ENCODE data around the gene ESYT2. TPM values are rescaled to one million over a fixed set of nuclear protein-coding genes. Genes with fewer than 3 reads are reported as not detected.

ESYT2 gene
- total RNA-seq, 1 experiment from 2014 or later = 37.5 TPM

DNA sequence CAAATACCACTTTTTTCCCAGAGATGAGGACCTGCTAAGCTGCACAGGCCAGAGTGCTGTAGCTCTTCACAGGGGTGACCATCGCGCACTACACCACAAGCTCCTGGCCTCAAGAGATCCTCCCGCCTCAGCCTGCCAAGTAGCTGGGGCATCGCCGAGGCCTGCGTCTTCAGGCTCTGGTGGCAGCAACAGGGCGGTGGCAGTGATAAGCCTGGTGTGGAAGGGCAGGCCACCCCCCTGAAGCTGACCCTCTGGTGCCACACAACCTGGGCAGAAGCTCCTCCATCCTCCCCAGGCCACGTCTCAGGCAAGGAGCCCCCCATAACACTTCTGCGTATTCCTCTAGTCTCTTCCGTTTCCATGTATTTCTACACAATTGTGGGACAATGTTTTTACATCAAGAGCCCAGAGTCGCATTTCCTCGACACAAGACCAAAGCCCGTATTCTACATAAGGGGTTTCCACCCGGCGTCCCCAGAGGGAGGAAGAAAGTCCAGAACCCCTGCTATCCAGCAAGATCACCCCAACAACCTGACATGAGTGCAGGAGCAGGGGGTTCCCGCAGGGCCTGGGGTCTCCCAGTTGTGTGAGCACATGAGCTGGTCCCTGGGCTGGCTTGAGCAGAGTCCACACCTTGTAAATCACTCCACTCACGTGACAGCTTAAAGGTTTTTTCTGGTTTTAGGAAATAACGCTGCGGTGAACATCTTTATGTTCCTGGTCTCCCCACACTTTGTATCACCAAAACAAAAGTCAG is 87.1 kb downstream of the ESYT2 start:
- H3K4me3 ChIP-seq (ENCODE audit: low read depth, low read length, poor library complexity, severe bottlenecking) = no peak overlapping the region
- no peaks in the 10 kb centered on the region for H3K27me3 ChIP-seq (replicated peaks; ENCODE audit: insufficient read depth, low read depth, low read length, poor library complexity)
- no peak for DNase-seq (ENCODE audit: low spot score)
- intact Hi-C loops (cut with micrococcal nuclease; ENCODE audit: unreplicated experiment) = no loop called here
- H3K27ac ChIP-seq (ENCODE audit: low read depth, low read length, poor library complexity, severe bottlenecking) = no peak overlapping the region
- H3K9me3 ChIP-seq (ENCODE audit: low read depth, low read length, poor library complexity, severe bottlenecking) = no peaks in the 10 kb centered on the region
- BruUV-seq (replicated peaks) = no TSS peak
- no peak for TF ChIP-seq CTCF (conservative IDR thresholded peaks at IDR 0.05; ENCODE audit: low read depth, low read length)
- H3K36me3 ChIP-seq (ENCODE audit: insufficient read depth, low read length, poor library complexity, severe bottlenecking) = peaks cover 10% of the 10 kb centered on the region
- ChIA-PET POLR2A (ENCODE audit: low non-redundant PET) (no interaction called here), CTCF (no interaction called here)
- no peaks in the 10 kb centered on the region for H3K4me1 ChIP-seq (ENCODE audit: insufficient read depth, low read length, poor library complexity, severe bottlenecking)

DNA sequence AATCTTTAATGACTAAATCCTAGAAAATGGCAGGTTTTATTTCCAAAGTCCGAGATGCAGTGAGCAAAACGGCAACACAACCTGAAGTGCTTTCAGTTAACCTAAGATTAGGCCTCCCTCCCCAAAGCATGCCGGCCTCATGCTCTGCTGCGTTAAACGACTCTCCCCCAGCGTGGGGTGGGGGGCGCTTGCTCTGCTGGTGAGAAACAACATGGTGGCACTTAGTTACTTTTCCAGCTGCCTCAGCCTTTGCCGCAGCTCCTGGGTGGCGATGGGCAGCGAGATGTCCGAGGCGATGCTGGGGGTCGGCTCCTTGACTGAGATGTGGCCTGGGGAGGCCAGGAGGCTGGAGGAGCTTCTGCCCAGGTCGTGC is 88.0 kb downstream of the ESYT2 start:
- TF ChIP-seq CTCF (conservative IDR thresholded peaks at IDR 0.05; ENCODE audit: low read depth, low read length) = no peak
- no peak for TF ChIP-seq EZH2 (IDR thresholded peaks at IDR 0.05; ENCODE audit: borderline replicate concordance, low read depth, low read length, poor library complexity, severe bottlenecking)
- DNase-seq (ENCODE audit: low spot score) = no peak
- intact Hi-C loops (cut with micrococcal nuclease; ENCODE audit: unreplicated experiment) = no loop called here
- ChIA-PET POLR2A (ENCODE audit: low non-redundant PET) (no interaction called here), CTCF (no interaction called here)
- Histone ChIP-seq H3K27ac (ENCODE audit: low read depth, low read length, poor library complexity, severe bottlenecking) (no peak overlapping the region), H3K9me3 (ENCODE audit: low read depth, low read length, poor library complexity, severe bottlenecking) (no peaks in the 10 kb centered on the region), H3K36me3 (ENCODE audit: insufficient read depth, low read length, poor library complexity, severe bottlenecking) (peaks cover 15% of the 10 kb centered on the region), H3K27me3 (replicated peaks; ENCODE audit: insufficient read depth, low read depth, low read length, poor library complexity) (no peaks in the 10 kb centered on the region), H3K4me3 (ENCODE audit: low read depth, low read length, poor library complexity, severe bottlenecking) (no peak overlapping the region), H3K4me1 (ENCODE audit: insufficient read depth, low read length, poor library complexity, severe bottlenecking) (no peaks in the 10 kb centered on the region)
- BruUV-seq (replicated peaks) = no TSS peak

DNA sequence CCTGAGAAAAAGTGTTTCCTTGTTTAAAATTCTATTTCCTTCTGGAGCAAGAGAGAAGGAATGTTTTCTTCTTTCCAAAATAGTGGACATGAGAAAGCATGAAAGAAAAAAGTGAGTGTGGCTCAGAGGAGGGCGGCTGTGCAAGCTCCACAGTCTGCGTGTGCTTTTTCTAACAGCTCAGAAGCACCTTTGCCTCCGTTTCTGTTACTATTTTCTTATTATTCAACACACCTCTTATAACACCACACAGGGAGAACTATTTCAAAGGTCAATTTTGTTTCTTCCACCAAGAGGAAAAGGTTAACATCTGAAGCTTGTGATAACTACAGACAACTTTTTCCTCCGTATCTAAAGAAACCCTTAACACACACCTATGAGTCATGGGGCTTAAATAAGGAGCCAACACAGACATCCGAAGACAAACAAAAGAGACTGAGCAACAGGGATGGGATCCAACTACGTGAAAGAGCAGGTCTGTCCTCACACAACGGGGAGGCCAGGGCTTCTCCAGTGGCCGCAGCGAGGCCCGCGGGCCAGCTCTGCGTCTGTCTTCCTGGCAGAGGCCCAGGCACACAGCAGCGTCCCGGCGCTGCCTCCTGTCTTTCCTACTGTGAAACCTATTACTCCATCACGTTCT is 88.5 kb downstream of the ESYT2 start:
- H3K4me3 ChIP-seq (ENCODE audit: low read depth, low read length, poor library complexity, severe bottlenecking) = no peak overlapping the region
- DNase-seq (ENCODE audit: low spot score) = no peak
- POLR2A ChIA-PET (ENCODE audit: low non-redundant PET) = no interaction called here
- H3K4me1 ChIP-seq (ENCODE audit: insufficient read depth, low read length, poor library complexity, severe bottlenecking) = no peaks in the 10 kb centered on the region
- BruUV-seq (replicated peaks) = no TSS peak
- H3K27ac ChIP-seq (ENCODE audit: low read depth, low read length, poor library complexity, severe bottlenecking) = no peak overlapping the region
- no peak for TF ChIP-seq CTCF (conservative IDR thresholded peaks at IDR 0.05; ENCODE audit: low read depth, low read length)
- no peak for TF ChIP-seq EZH2 (IDR thresholded peaks at IDR 0.05; ENCODE audit: borderline replicate concordance, low read depth, low read length, poor library complexity, severe bottlenecking)
- no peaks in the 10 kb centered on the region for H3K27me3 ChIP-seq (replicated peaks; ENCODE audit: insufficient read depth, low read depth, low read length, poor library complexity)
- no peaks in the 10 kb centered on the region for H3K9me3 ChIP-seq (ENCODE audit: low read depth, low read length, poor library complexity, severe bottlenecking)
- CTCF ChIA-PET = no interaction called here
- intact Hi-C loops (cut with micrococcal nuclease; ENCODE audit: unreplicated experiment) = no loop called here
- H3K36me3 ChIP-seq (ENCODE audit: insufficient read depth, low read length, poor library complexity, severe bottlenecking) = peaks cover 15% of the 10 kb centered on the region

Data from A673 (cell line).